H1 (cell line): ENCODE measurements around the gene ADAMTS14.

Experiments
- ASH2L ChIP-seq: fragments of 200-600, 300-600 bp; sonication (generic); IDR thresholded peaks from one replicate; pipeline ENCODE4 v1.7.1; 2017; ENCODE audit warnings: low read length
- CREB1 ChIP-seq: IDR thresholded peaks from 2 replicates; pipeline ENCODE4 v1.6.1; 2012; ENCODE audit warnings: inconsistent platforms
- EP300 ChIP-seq, 2 experiments: IDR thresholded peaks; 1 replicate in 1 of 2; 2 replicates in 1 of 2; pipeline ENCODE4 v1.6.1; 2011 to 2012; ENCODE audit warnings: low read depth in 2 of 2, low read length in 2 of 2, mild to moderate bottlenecking in 2 of 2, borderline replicate concordance in 1 of 2, inconsistent platforms in 1 of 2, moderate library complexity in 1 of 2
- EZH2 ChIP-seq: fragments of 200-600 bp; sonication (generic); IDR thresholded peaks from 2 replicates; pipeline ENCODE4 v1.7.1; 2012; ENCODE audit warnings: low read depth, mild to moderate bottlenecking, moderate library complexity, low read length, inconsistent platforms; ENCODE audit not compliant: severe bottlenecking
- KDM1A ChIP-seq: fragments of 200-600, 300-600 bp; sonication (generic); IDR thresholded peaks from 2 replicates; pipeline ENCODE4 v1.7.1; 2016; ENCODE audit warnings: mild to moderate bottlenecking, low read length, borderline replicate concordance
- POLR2AphosphoS5 ChIP-seq: IDR thresholded peaks from 2 replicates; pipeline ENCODE4 v1.6.1; 2011; ENCODE audit warnings: low read depth, low read length
- TF ChIP-seq, protein P1 (sequence below), 3 experiments: IDR thresholded peaks; 1 replicate in 2 of 3; 2 replicates in 1 of 3; pipeline versions ENCODE4 v1.5.1 to v1.6.1; 2011; ENCODE audit warnings: low read length in 3 of 3, mild to moderate bottlenecking in 3 of 3, inconsistent platforms in 2 of 3, low read depth in 1 of 3, moderate library complexity in 1 of 3; ENCODE audit not compliant: insufficient read depth in 1 of 3; ENCODE audit errors: control extremely low read depth in 1 of 3
- TF ChIP-seq, protein P2 (sequence below): IDR thresholded peaks from 2 replicates; pipeline ENCODE4 v1.6.1; 2011; ENCODE audit warnings: low read length, improper control_type of control experiment
- TF ChIP-seq, protein P3 (sequence below): IDR thresholded peaks from 2 replicates; pipeline ENCODE4 v1.6.1; 2012; ENCODE audit warnings: inconsistent platforms

- TF ChIP-seq EZH2 (no peak), POLR2AphosphoS5 (no peak), ASH2L (no peak), EP300 (IDR thresholded peaks at IDR 0.05; ENCODE audit: borderline replicate concordance in 1 of 2, low read depth in 2 of 2, low read length in 2 of 2) (no peak), CREB1 (no peak), KDM1A (no peak)
- TF ChIP-seq, protein P1, sequence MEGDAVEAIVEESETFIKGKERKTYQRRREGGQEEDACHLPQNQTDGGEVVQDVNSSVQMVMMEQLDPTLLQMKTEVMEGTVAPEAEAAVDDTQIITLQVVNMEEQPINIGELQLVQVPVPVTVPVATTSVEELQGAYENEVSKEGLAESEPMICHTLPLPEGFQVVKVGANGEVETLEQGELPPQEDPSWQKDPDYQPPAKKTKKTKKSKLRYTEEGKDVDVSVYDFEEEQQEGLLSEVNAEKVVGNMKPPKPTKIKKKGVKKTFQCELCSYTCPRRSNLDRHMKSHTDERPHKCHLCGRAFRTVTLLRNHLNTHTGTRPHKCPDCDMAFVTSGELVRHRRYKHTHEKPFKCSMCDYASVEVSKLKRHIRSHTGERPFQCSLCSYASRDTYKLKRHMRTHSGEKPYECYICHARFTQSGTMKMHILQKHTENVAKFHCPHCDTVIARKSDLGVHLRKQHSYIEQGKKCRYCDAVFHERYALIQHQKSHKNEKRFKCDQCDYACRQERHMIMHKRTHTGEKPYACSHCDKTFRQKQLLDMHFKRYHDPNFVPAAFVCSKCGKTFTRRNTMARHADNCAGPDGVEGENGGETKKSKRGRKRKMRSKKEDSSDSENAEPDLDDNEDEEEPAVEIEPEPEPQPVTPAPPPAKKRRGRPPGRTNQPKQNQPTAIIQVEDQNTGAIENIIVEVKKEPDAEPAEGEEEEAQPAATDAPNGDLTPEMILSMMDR (IDR thresholded peaks at IDR 0.05; ENCODE audit: control extremely low read depth in 1 of 3, insufficient read depth in 1 of 3, low read depth in 1 of 3, low read length in 3 of 3): no peak
- TF ChIP-seq, protein P2, sequence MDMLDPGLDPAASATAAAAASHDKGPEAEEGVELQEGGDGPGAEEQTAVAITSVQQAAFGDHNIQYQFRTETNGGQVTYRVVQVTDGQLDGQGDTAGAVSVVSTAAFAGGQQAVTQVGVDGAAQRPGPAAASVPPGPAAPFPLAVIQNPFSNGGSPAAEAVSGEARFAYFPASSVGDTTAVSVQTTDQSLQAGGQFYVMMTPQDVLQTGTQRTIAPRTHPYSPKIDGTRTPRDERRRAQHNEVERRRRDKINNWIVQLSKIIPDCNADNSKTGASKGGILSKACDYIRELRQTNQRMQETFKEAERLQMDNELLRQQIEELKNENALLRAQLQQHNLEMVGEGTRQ: no peak
- TF ChIP-seq, protein P3, sequence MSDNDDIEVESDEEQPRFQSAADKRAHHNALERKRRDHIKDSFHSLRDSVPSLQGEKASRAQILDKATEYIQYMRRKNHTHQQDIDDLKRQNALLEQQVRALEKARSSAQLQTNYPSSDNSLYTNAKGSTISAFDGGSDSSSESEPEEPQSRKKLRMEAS: no peak
Observed at GRCh38 chr10:70784016-70784415, 111.7 kb downstream of the ADAMTS14 start.
